Loucy (cell line): ENCODE data around the gene OR5B2.

ENCODE experiments used
- EZH2phosphoT487 ChIP-seq: fragments of 200-600 bp; IDR thresholded peaks from 2 replicates; pipeline ENCODE4 v1.6.1; 2018; ENCODE audit warnings: antibody characterized with exemption, mild to moderate bottlenecking, moderate library complexity, borderline replicate concordance
- TF ChIP-seq, protein P1 (sequence below): fragments of 200-600 bp; sonication (generic); conservative IDR thresholded peaks from 2 replicates; pipeline ENCODE4 v1.5.1; 2014; ENCODE audit warnings: mild to moderate bottlenecking, antibody characterized with exemption, low read length

GRCh38 chr11:58429273-58429672 is 1.4 kb upstream of the OR5B2 start:
- TF ChIP-seq, protein P1, sequence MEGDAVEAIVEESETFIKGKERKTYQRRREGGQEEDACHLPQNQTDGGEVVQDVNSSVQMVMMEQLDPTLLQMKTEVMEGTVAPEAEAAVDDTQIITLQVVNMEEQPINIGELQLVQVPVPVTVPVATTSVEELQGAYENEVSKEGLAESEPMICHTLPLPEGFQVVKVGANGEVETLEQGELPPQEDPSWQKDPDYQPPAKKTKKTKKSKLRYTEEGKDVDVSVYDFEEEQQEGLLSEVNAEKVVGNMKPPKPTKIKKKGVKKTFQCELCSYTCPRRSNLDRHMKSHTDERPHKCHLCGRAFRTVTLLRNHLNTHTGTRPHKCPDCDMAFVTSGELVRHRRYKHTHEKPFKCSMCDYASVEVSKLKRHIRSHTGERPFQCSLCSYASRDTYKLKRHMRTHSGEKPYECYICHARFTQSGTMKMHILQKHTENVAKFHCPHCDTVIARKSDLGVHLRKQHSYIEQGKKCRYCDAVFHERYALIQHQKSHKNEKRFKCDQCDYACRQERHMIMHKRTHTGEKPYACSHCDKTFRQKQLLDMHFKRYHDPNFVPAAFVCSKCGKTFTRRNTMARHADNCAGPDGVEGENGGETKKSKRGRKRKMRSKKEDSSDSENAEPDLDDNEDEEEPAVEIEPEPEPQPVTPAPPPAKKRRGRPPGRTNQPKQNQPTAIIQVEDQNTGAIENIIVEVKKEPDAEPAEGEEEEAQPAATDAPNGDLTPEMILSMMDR, result no peak
- no peak for TF ChIP-seq EZH2phosphoT487
